ENCODE measurements around the gene CALR3.
"Not testable (repeated sequence)": the region's sequence is repeated elsewhere in the genome, so short reads cannot be mapped to it uniquely, and the experiment has no call there.

CALR3 gene

GRCh38 chr19:16524991-16525734 lies 29.2 kb upstream of the CALR3 start:
- FAIRE-seq (no peak), DNase-seq (ENCODE audit: insufficient read length, low spot score) (no peak)

DNA sequence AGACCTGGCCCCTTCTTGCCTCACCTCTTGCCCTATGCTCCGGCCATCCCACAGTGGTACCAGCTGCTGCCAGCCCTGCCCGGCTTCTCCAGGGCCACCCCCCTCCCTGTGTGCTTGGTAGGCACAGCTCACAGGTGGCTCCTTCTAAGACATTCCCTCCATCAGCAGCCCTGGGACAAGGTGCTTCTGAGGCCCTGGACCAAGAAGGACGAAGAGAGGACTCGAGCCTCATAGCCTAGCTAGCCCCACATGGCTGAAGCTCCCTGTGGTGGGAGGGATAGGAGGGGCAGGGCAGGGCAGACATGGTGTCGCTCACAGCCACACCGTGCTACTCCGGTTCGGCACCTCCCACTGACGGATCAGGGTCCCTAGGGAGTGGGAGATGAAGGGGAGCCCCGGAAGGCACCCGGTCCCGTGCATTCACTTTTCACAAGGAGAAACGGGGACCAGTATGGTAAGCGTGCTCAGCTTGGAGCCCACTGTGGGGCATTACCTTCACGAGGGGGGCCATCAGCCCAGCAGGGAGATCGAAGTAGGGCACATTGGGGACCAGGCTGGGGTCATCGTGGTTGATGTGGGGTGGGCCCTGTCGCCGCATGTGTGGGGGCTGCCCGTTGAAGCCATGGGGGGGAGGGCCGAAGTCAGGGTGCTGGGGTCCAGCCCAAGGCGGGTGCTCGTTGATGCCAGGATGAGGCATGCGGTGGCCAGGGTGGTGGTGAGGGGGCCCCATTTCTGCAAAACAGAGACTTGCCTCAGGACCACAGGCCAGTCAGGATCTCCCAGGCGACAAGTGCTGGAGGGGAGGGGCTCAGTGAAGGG lies 26.8 kb upstream of the CALR3 start:
- FAIRE-seq (peak; percentile 16), DNase-seq (ENCODE audit: insufficient read length, low spot score) (no peak)

DNA sequence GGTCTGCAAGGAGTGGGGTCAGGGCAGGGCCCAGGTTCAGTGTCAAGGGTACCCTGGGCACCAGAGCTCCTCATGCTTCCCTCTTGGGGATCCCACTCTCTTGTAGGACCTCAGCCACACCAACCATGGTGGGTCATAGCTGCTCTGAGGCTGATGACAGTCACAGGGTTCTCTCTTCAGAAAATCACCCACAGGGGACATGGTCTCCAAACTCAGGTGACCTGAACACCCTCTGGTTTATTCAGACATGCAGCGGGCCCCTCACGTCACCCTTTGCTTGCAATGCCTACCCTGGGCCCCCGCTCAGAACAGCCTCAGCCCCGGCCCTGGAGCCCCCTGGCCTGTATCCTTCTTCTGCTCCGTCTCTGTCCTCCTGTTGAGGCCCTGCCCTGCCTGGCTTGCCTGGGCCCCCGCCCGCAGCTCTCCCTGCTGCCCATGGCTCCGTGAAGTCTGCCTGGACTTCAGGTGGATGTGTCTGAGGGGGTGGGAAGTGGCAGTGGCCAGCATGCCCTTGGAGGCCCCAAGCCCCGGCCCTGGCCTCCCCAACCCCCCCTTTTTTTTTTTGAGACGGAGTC lies 25.8 kb upstream of the CALR3 start:
- DNase-seq (ENCODE audit: insufficient read length, low spot score) (no peak), FAIRE-seq (no peak)

- DNase-seq (ENCODE audit: insufficient read length, low spot score) (no peak), FAIRE-seq (no peak)
Measured at GRCh38 chr19:16520986-16521624, 25.1 kb upstream of the CALR3 start.

GRCh38 chr19:16520074-16520973 lies 24.4 kb upstream of the CALR3 start:
- DNase-seq (ENCODE audit: insufficient read length, low spot score) (no peak), FAIRE-seq (no peak)

- DNase-seq (ENCODE audit: insufficient read length, low spot score), result no peak
- no peak for FAIRE-seq
Measured at GRCh38 chr19:16519230-16519687, 23.3 kb upstream of the CALR3 start.

DNA sequence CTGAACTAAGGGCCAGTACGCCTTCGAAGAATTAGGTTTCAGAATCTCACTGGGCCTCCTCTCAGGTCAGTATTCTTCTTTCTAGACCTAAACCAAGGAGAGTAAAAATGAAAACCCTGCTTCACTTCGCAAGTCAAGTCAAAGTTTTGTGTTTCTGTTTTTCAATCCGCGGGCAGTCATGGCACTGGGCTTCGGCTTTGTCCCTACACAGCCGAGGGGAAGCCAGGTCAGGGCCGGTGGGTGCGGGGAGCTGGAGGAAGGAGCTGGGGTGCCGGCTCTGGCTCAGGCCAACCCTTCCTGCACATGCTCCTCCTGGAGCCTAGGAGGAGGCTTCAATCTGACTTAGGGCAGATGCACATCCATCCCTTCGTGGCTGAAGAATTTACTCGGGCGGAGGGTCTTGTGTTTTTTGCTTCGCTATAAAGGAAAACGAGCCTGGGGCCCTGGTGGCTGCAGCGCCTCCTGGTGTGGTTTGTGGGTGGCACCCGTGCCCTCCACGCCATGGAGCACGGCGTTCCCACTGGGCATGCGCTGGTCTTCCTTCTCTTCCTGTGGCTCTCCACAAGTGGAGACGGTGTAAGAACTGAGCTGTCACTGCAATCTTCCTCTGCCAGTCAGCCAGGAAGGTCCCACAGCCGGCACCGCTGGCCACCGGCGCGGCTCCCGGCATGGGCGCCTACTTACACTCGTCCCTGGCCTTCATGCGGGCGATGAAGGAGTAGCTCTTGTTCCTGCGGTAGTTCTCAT lies 22.7 kb upstream of the CALR3 start:
- DNase-seq (ENCODE audit: insufficient read length, low spot score) (no peak), FAIRE-seq (no peak)

- no peak for FAIRE-seq
- no peak for DNase-seq (ENCODE audit: insufficient read length, low spot score)
Measured at GRCh38 chr19:16518061-16518460, 22.1 kb upstream of the CALR3 start.

DNA sequence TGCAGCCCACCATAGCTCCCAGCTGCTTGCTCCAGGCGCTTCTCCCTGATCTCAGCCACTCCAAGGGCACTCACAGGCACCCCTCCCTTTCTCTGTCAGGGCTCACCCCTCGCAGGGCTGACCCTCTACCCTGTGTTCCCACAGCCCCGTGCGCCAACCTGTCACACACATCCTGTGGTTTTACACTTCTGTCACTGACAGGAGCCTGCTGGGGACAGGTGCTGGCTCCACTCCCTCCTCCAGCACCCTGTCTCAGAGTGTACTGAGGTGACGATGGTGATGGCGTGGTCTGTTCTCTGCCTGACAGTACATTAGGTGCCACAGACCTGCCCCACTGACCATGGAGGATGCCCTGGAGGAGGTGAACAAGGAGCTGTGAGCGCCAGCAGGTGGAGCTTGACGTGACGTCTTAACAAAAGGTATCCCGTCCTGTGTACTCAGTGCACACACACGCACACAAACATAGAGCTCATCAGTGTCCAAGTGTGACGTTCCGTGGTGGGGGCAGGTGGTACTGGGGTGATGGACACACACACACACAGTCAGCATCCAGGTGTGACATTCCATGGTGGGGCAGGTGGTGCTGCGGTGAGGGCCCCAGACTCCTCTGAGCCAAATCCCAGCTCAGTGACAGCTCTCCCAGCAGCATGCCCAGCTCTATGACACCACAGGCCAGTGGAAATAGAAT lies 21.1 kb upstream of the CALR3 start:
- DNase-seq (ENCODE audit: insufficient read length, low spot score) (no peak), FAIRE-seq (no peak)

- FAIRE-seq (no peak), DNase-seq (ENCODE audit: insufficient read length, low spot score) (no peak)
Measured at GRCh38 chr19:16516381-16516780, 20.4 kb upstream of the CALR3 start.

DNA sequence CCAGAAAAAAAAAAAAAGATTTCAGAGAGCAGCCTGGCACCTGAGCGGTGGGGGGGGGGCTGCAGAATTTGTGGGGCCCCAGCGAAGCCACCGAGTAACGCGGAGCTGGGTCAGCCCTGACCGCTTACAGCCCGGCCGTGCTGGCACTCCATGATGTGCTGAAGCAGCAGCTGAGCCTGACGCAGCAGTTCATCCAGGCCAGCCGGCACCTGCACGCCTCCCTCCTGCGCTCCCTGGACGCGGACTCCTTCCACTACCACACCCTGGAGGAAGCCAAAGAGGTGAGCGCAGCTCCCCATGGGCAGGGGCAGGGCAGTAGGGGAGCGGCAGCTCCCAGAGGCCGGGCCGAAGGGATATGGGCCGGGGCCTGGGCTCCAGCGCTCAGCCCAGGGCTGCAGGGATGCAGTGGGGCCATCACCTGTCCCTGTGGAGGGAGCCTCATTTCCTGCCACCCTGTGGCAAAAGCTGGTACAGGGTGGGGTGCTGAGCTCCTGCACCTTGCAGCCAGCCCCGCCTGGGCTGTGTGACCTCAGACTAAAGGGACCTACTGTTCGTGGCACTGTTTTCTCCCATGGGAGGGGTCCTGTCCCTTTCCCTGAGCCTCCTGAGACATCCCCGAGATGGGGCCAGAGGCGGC lies 18.5 kb upstream of the CALR3 start:
- no peak for FAIRE-seq
- DNase-seq (ENCODE audit: insufficient read length, low spot score), result no peak

GRCh38 chr19:16512611-16513010 lies 16.6 kb upstream of the CALR3 start:
- not testable (repeated sequence) for DNase-seq (ENCODE audit: insufficient read length, low spot score); FAIRE-seq

- no peak for DNase-seq (ENCODE audit: insufficient read length, low spot score)
- peak; percentile 23 for FAIRE-seq
Measured at GRCh38 chr19:16509141-16510061, 13.4 kb upstream of the CALR3 start.

- no peak for DNase-seq (ENCODE audit: insufficient read length, low spot score)
- FAIRE-seq, result no peak
Measured at GRCh38 chr19:16508546-16508945, 12.6 kb upstream of the CALR3 start.

DNA sequence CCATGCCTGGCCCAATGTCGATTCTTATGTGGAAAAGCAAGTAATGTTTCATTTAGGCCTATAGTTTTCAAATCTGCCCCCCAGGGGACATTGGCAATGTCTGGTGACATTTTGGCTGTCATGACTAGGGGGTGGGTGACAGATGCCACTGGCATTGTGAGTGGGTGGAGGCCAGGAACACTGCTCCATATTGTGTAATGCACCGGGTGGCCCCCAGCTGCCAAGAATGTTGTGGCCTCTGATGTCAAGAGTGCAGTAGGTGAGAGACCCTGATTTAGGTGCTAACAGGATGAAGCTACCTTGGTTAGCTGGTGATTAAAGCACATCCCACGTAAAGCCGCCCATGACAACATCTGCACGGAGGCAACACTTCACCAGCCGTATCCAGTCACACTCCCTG lies 11.0 kb upstream of the CALR3 start:
- no peak for DNase-seq (ENCODE audit: insufficient read length, low spot score)
- no peak for FAIRE-seq

DNA sequence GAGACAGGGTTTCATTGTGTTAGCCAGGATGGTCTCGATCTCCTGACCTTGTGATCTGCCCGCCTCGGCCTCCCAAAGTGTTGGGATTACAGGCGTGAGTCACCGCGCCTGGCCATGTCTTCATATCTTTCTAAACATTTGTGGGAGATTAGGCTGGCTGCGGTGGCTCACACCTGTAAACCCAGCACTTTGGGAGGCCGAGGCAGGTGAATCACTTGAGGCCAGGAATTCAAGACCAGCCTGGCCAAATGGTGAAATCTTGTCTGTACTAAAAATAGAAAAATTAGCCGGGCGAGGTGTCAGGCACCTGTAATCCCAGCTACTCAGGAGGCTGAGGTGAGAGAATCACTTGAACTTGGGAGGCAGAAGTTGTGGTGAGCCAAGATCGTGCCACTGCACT lies 10.2 kb upstream of the CALR3 start:
- FAIRE-seq; DNase-seq (ENCODE audit: insufficient read length, low spot score): not testable (repeated sequence)

DNA sequence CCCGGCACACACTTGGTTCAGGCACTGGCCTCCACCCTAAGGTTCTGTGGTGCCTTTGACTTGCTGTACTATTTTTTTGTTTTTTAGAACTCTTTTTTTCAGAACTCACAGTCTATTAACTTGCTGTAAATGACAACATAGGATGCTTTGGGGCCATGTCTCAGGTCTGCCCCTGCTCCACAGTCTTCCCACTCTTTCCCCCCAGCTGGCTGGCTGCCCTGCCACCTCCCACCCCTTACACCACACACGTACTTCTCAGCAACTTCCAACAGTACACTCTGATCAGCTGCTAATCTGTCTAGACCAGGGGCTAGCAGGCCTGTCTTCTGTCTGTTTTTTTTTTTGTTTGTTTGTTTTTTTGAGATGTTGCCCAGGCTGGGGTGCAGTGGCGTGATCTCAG lies 8.3 kb upstream of the CALR3 start:
- no peak for FAIRE-seq

More for the DNA sequence above, 8.3 kb upstream of the CALR3 start:
- no peak for DNase-seq (ENCODE audit: insufficient read length, low spot score)

Measured in HTR-8/SVneo (cell line).